GM12873 (cell line): ENCODE results near the gene HRH2.

ENCODE experiments used
- TF ChIP-seq, protein P1 (sequence below): IDR thresholded peaks from 2 replicates; pipeline ENCODE4 v1.5.1; 2012; ENCODE audit warnings: low read depth, mild to moderate bottlenecking, moderate library complexity, low read length, control low read depth; ENCODE audit not compliant: insufficient read depth; ENCODE audit errors: missing control alignments

Gene HRH2

DNA sequence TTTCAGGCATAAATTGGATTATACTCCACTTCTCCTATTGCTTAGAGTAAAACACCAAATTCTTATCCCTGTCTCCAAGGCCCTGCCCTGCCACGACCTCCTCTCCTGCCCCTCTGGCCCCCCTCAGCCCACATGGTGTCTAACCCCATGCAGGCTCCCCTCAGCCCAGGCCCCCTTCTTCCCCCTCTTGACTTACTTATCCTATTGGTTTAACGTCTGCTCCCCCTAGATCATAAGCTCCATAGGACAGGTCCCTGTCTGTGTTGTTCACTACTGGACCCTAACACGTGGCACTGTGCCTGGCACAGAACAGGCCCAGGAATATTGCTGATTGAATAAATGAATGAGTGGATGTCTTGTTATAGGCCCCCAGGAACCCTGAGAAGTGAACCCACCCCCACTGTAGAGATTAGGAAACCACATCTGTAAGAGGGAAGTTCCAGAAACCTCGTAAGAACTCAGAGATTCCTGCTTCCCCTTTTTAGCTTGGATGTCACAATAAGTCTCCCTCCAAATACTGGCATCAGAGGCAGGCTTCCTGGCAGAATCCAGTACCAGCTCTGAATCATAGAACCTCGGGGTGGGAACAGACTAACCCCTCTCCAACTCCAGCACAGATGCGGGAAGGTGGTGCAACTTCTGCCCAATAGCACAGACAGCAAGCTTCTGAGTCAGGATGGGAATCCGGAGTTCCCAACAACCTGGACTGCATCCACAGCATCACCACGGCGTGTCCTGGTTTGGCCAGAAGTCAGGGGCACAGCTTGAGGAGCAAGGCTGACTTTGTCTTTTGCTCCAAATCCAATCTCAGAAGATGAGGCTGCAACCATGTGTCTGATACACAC is 31.5 kb downstream of the HRH2 start:
- TF ChIP-seq, protein P1, sequence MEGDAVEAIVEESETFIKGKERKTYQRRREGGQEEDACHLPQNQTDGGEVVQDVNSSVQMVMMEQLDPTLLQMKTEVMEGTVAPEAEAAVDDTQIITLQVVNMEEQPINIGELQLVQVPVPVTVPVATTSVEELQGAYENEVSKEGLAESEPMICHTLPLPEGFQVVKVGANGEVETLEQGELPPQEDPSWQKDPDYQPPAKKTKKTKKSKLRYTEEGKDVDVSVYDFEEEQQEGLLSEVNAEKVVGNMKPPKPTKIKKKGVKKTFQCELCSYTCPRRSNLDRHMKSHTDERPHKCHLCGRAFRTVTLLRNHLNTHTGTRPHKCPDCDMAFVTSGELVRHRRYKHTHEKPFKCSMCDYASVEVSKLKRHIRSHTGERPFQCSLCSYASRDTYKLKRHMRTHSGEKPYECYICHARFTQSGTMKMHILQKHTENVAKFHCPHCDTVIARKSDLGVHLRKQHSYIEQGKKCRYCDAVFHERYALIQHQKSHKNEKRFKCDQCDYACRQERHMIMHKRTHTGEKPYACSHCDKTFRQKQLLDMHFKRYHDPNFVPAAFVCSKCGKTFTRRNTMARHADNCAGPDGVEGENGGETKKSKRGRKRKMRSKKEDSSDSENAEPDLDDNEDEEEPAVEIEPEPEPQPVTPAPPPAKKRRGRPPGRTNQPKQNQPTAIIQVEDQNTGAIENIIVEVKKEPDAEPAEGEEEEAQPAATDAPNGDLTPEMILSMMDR: no peak

DNA sequence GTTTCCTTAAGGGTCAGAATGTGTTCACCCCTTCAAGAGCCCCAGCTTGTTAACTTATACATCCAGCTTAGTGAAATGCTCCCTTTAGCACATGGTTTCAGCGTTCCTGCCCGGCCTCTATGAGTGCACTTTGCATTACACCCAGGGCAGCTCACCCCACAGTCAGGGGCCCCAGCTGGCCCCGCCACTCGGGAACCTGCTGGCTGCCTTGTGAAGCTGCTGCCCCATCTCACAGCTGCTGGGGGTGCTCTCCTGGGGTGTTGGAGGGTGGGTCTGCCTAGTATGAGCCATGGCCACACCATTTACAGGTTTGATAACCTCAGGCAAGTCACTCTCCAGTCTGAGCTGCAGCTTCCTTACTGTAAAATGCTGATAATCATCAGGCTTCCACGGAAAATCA is 32.2 kb downstream of the HRH2 start:
- TF ChIP-seq, protein P1: no peak

DNA sequence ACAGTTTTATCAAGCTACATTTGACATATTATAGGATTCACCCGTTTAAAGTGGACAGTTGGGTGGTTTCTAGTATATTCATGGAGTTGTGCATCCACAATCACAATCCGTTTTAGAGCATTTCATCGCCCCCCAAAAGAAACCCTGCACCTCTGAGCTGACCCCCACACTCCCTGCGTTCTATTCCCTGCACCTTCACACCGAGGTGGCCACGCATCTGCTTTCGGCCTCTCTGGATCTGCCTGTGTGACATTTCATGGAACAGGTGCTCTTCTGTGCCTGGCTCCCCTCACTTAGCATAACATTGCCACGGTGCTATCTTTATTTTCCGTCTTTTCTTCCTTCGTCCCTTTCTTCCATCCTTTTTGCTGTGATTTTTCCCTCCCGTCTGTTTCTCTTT is 32.7 kb downstream of the HRH2 start:
- TF ChIP-seq, protein P1: no peak

DNA sequence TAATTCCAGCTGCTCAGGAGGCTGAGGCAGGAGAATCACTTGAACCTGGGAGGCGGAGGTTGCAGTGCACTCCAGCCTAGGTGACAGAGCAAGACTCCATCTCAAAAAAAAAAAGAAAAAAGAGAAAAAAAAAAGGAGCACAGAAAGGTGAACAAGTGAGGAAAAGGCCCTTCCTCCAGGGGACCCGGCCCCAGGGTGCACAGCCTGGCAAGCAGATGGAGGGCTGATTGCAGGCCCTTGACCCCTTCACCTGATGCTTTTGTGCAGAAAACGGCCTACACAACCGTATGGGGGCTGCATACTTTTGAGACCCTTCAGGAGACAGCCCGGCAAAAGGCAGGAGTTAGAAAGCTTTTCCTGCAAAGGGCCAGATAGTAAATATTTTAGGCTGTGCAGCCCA is 33.9 kb downstream of the HRH2 start:
- TF ChIP-seq, protein P1: no peak

DNA sequence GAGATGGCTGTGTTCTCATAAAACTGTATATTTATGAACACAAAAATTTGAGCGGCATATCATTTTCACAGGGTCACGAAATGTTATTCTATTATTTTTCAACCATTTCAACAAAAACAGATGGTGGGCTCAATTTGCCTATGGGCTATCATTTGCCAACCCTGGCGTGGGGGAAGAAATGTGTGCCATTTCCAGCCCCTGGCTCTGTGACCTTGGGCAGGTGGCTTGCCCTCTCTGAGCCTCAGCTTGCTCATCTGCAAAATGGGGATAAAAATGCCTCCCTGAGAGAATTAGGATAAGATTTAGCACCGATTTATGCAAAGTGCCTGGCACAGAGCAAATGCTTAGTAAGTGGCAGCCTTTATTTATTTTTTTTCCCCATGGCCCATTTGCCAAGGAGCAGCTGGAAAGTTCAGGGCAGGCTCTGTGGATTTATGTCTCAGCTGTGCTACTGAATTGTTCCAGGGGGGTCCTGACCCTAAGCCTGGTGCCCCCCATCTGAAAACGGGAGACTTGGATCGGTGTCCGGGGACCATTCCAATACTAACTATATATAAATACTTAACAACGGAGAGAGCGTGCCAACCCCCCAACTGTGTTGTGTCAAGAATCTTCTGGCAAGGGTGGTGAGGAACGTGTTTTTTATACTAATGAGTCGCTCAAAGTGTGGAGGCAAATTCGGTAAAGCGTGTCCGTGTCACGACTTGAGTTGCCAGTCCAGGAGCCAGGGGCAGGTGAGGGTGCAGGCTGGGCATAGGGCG is 34.5 kb downstream of the HRH2 start:
- TF ChIP-seq, protein P1: no peak

DNA sequence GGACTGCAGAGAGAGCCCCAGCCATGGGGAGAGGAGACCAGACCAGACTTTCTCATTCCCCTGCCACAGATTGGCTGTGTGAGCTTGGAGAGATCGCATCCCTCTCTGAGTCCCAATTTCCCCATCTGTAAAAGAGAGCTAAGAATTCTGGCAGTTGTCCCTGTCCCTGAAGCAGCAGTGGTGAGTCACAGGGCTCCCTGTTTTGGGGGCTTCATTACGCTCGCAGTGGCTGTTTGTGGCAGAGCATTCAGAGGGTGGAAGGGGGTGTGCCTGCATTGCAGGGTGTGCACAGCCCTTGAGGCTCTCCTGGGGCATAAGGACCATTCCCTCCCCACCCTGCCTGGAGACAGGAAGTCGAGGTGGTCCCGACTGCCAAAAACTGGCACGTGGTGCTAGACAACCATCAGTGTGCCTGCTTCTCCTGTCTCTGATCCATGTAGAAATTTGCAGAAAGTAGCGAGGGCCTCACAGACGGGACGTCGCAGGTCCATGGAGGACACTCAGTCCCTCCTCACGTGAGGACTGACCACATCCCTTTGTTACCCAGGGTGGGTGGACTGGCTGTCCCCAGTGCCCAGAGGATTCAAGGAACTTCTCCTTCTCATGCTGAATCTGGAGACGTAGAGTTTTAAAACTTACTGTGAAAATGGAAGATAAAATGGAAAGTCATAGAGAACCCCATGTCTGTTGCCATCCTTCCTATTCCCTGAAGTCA is 35.3 kb downstream of the HRH2 start:
- TF ChIP-seq, protein P1: no peak

DNA sequence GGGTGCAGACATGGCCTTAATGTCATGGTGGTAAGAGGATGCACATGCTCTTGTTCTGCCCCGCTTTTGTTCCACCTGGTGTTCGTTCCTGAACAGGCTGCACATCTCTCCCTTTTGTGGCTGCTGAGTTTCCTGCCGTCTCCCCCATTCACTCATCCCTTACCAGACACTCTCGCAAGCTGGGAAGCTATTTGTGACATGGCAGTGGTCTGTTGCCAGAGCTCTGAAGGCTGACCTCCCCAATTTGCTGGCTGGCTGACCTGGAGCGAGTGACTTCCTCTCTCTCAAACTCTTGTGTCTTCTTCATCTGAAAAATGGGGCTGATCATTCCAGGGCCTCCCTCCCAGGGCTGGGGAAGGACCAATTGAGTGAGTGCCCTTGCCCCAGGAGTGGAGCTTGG is 35.9 kb downstream of the HRH2 start:
- TF ChIP-seq, protein P1: no peak
